ENCODE data around the gene SLC47A2.

GRCh38 chr17:19752216-19753050, 36.0 kb upstream of the SLC47A2 start:
- no peak for TF ChIP-seq CTCF (conservative IDR thresholded peaks at IDR 0.05; ENCODE audit: low read length)
- TF ChIP-seq EZH2phosphoT487 (IDR thresholded peaks at IDR 0.05; ENCODE audit: borderline replicate concordance), result no peak

Data from Loucy (cell line).